Chondrocyte (in vitro differentiated cells): ENCODE results near the gene KCNN1. TPM values are rescaled to one million over a fixed set of nuclear protein-coding genes. Genes with fewer than 3 reads are reported as not detected.

Source experiments
- DNase-seq: peaks from one replicate; pipeline ENCODE4 v3.0.0; 2021; ENCODE audit warnings: mixed read lengths, low spot score
- H3K27ac Mint-ChIP-seq: one replicate; pipeline ENCODE4 v1.8.0; 2021; ENCODE audit warnings: mild to moderate bottlenecking, moderate library complexity, mixed read lengths; ENCODE audit not compliant: unreplicated experiment
- H3K27me3 Mint-ChIP-seq: 2 replicates; pipeline ENCODE4 v1.8.0; 2021; ENCODE audit warnings: low read depth, mixed read lengths
- H3K36me3 Mint-ChIP-seq: 2 replicates; pipeline ENCODE4 v1.8.0; 2021; ENCODE audit warnings: low read depth, mixed read lengths
- H3K4me1 Mint-ChIP-seq: 2 replicates; pipeline ENCODE4 v1.8.0; 2021; ENCODE audit warnings: low read depth, mild to moderate bottlenecking, mixed read lengths
- H3K4me3 Mint-ChIP-seq: one replicate; pipeline ENCODE4 v1.8.0; 2021; ENCODE audit warnings: mild to moderate bottlenecking, moderate library complexity, mixed read lengths; ENCODE audit not compliant: unreplicated experiment
- H3K9me3 Mint-ChIP-seq: 2 replicates; pipeline ENCODE4 v1.8.0; 2021; ENCODE audit warnings: low read depth, mixed read lengths
- total RNA-seq: library from RNA; stranded (reverse); gene quantifications from 3 replicates; pipeline ENCODE4 v1.2.1, GENCODE V29; 2021
- TF ChIP-seq, protein P1 (sequence below): fragments of 200-600 bp; sonication (generic); IDR thresholded peaks from 2 replicates; pipeline ENCODE4 v1.5.0; 2021; ENCODE audit warnings: antibody characterized with exemption, mild to moderate bottlenecking, moderate library complexity

KCNN1 gene
- total RNA-seq, 1 donor from 2014 or later = not detected

DNA sequence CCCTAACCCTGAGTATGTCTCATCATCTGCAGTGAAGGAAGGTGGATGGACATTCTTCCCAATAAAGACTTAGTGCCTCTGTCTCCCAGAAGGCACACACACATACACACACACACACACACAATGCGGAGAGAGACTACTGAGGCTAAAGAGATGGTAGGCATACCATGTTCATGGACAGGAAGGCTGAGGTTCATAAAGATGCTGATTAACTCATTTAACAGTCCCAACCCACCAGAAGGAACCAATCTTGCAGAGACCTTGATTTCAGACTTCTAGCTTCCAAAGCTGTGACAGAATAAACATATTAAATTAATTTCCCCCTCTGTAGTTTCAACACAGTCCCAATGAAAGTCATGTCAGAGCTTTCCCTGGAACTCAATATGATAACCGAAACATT, 74.1 kb downstream of the KCNN1 start:
- H3K27ac Mint-ChIP-seq = no peak overlapping the region
- H3K4me1 Mint-ChIP-seq = peaks cover 19% of the 10 kb centered on the region
- H3K9me3 Mint-ChIP-seq = peaks cover 9% of the 10 kb centered on the region
- H3K27me3 Mint-ChIP-seq = no peaks in the 10 kb centered on the region
- no peak for DNase-seq
- no peak overlapping the region for H3K4me3 Mint-ChIP-seq
- TF ChIP-seq, protein P1, sequence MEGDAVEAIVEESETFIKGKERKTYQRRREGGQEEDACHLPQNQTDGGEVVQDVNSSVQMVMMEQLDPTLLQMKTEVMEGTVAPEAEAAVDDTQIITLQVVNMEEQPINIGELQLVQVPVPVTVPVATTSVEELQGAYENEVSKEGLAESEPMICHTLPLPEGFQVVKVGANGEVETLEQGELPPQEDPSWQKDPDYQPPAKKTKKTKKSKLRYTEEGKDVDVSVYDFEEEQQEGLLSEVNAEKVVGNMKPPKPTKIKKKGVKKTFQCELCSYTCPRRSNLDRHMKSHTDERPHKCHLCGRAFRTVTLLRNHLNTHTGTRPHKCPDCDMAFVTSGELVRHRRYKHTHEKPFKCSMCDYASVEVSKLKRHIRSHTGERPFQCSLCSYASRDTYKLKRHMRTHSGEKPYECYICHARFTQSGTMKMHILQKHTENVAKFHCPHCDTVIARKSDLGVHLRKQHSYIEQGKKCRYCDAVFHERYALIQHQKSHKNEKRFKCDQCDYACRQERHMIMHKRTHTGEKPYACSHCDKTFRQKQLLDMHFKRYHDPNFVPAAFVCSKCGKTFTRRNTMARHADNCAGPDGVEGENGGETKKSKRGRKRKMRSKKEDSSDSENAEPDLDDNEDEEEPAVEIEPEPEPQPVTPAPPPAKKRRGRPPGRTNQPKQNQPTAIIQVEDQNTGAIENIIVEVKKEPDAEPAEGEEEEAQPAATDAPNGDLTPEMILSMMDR = no peak
- no peaks in the 10 kb centered on the region for H3K36me3 Mint-ChIP-seq

DNA sequence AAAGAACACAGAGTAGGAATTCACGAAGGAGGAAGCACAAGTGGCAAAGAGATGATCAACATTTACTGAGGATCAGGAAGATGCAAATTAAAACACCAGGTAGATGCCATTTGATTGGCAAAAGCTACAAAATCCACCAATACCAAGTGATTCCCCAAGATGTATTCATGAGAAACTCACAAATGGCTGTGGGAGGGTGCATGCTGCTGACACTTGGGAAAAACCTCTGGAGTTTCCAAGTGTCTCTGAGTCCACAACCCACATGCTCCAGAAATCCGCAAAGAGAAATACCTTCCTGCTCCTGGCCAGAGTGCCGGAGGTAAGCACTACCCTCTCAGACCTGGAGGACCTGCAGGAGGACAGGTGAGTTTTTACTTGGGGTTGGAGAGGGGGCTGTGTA, 76.8 kb downstream of the KCNN1 start:
- Mint-ChIP-seq H3K4me3 (no peak overlapping the region), H3K36me3 (no peaks in the 10 kb centered on the region), H3K27ac (no peak overlapping the region), H3K4me1 (peaks cover 25% of the 10 kb centered on the region), H3K27me3 (no peaks in the 10 kb centered on the region), H3K9me3 (peaks cover 9% of the 10 kb centered on the region)
- TF ChIP-seq, protein P1 = no peak
- DNase-seq = no peak

DNA sequence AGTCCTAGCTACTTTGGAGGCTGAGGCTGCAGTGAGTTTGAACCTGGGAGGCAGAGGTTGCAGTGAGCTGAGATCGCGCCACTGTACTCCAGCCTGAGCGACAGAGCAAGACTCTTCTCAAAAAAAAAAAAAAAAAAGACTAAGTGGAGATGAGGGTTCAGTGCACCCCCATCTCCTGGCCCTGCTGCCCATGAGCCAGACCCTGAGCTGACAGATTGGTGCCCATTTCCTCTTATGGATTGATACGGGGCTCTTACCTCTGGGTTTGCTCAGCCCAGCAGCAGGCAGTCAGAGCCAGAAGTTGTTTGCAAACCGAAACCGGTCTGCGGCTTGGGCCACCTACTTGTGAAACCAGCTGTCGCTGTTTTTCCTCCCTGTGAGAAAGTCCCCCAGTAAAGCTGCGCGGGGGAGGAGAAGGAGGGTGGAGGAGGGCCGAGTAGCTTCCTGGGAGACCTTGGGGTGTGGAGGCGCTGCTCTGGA, 78.0 kb downstream of the KCNN1 start:
- TF ChIP-seq, protein P1 = no peak
- Mint-ChIP-seq H3K4me1 (peaks cover 28% of the 10 kb centered on the region), H3K36me3 (no peaks in the 10 kb centered on the region), H3K27me3 (no peaks in the 10 kb centered on the region), H3K9me3 (peaks cover 9% of the 10 kb centered on the region), H3K4me3 (peak overlapping the region; percentile 60), H3K27ac (peak overlapping the region; percentile 85)
- DNase-seq = no peak

DNA sequence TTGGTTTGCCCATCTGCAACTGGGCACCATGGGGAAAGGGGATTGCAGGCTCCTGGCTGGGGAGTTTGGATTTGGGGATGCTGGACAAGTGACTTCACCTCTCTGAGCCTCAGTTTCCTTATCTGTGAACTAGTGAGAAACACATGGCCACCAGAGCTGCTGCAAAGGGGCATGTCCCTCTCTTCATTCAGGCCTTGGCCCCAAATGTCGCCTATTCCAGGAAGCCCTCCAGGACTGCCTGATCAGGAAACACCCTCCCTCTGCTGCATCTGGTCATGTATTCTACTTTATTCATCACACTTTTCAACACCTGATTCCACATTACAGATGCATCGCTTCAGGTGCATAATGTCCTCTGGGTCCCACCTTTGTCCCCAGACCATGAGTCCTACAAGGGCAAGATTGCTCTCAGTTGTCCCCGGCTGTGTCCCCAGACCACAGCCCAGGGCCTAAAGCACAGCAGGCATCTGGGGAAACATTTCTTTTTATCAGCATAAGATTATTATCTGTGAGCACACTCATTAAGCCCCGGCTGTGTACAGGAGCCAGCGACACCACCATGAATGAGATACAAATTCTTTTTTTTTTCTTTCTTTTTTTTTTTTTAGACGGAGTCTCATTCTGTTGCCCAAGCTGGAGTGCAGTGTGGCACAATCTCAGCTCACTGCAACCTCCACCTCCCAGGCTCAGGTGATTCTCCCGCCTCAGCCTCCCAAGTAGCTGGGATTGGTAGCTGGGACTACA, 78.6 kb downstream of the KCNN1 start:
- TF ChIP-seq, protein P1 = no peak
- Mint-ChIP-seq H3K9me3 (peaks cover 9% of the 10 kb centered on the region), H3K4me3 (peak overlapping the region; percentile 60), H3K27me3 (no peaks in the 10 kb centered on the region), H3K36me3 (no peaks in the 10 kb centered on the region), H3K27ac (peak overlapping the region; percentile 85), H3K4me1 (peaks cover 31% of the 10 kb centered on the region)
- no peak for DNase-seq

DNA sequence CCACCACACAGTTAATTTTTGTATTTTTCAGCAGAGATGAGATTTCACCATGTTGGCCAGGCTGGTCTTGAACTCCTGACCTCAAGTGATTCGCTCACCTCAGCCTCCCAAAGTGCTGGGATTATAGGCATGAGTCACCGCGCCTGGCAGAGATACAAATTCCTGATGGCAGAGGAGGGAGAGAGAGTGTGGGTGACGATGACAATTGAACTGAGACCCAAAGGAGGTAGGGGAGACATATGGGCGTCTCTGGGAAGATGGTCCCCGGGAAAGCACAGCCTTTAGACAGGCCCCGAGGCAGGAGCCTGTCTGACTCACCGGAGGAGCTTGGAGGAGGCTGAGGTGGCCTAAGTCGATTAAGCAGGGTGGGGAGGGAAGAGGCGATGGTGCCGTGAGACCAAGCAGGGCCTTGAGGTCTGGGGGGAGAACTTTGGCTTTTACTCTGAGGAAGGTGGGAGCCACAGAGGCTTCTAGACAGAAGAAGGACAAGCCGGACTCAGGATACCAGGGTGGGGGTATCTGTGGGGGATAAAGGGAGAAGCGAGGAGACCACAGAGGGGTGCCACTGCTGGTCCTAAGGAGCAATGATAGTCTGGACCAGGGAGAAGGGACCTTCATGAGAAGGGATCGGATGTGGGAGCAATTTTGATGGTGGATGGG, 79.3 kb downstream of the KCNN1 start:
- H3K4me1 Mint-ChIP-seq = peaks cover 34% of the 10 kb centered on the region
- peaks cover 5% of the 10 kb centered on the region for H3K9me3 Mint-ChIP-seq
- no peaks in the 10 kb centered on the region for H3K36me3 Mint-ChIP-seq
- no peaks in the 10 kb centered on the region for H3K27me3 Mint-ChIP-seq
- TF ChIP-seq, protein P1 = no peak
- no peak overlapping the region for H3K4me3 Mint-ChIP-seq
- peak overlapping the region; percentile 68 for H3K27ac Mint-ChIP-seq
- DNase-seq = no peak
